Measurements from ENCODE around the gene DNM3. TPM values are rescaled to one million over a fixed set of nuclear protein-coding genes. Genes with fewer than 3 reads are reported as not detected.

Gene DNM3
- total RNA-seq, 6 experiments from 2014 or later = 0.25 to 0.73 (median 0.39) TPM

GRCh38 chr1:172383536-172383935, 542.2 kb downstream of the DNM3 start:
- H3K4me1 Mint-ChIP-seq (ENCODE audit: low read depth) = peaks cover 47% of the 10 kb centered on the region

GRCh38 chr1:172384656-172385055, 543.4 kb downstream of the DNM3 start:
- Mint-ChIP-seq H3K27ac (no peak overlapping the region), H3K4me1 (ENCODE audit: low read depth) (peaks cover 47% of the 10 kb centered on the region), H3K9me3 (no peaks in the 10 kb centered on the region), H3K36me3 (ENCODE audit: low read depth) (no peaks in the 10 kb centered on the region), H3K27me3 (ENCODE audit: insufficient read depth) (no peaks in the 10 kb centered on the region; the same call in 1 of the 2 replicates), H3K4me3 (no peak overlapping the region)
- TF ChIP-seq CTCF (IDR thresholded peaks at IDR 0.05) = no peak
- no peak for DNase-seq

More at GRCh38 chr1:172383536-172383935, 542.2 kb downstream of the DNM3 start:
- Mint-ChIP-seq H3K27me3 (ENCODE audit: insufficient read depth) (no peaks in the 10 kb centered on the region; the same call in none of the 2 replicates), H3K9me3 (no peaks in the 10 kb centered on the region), H3K4me3 (peak overlapping the region; percentile 74), H3K27ac (peak overlapping the region; percentile 76), H3K36me3 (ENCODE audit: low read depth) (no peaks in the 10 kb centered on the region)
- TF ChIP-seq CTCF (IDR thresholded peaks at IDR 0.05) = no peak
- DNase-seq = peak; percentile 66

GRCh38 chr1:172386046-172386445, 544.7 kb downstream of the DNM3 start:
- Mint-ChIP-seq H3K4me3 (no peak overlapping the region), H3K9me3 (no peaks in the 10 kb centered on the region), H3K4me1 (ENCODE audit: low read depth) (peaks cover 49% of the 10 kb centered on the region), H3K27me3 (ENCODE audit: insufficient read depth) (no peaks in the 10 kb centered on the region; the same call in 1 of the 2 replicates), H3K27ac (no peak overlapping the region), H3K36me3 (ENCODE audit: low read depth) (no peaks in the 10 kb centered on the region)
- no peak for TF ChIP-seq CTCF (IDR thresholded peaks at IDR 0.05)
- DNase-seq = no peak

GRCh38 chr1:172388490-172388889, 547.2 kb downstream of the DNM3 start:
- H3K36me3 Mint-ChIP-seq (ENCODE audit: low read depth) = no peaks in the 10 kb centered on the region
- DNase-seq = no peak
- H3K27me3 Mint-ChIP-seq (ENCODE audit: insufficient read depth) = no peaks in the 10 kb centered on the region
- no peak for TF ChIP-seq CTCF (IDR thresholded peaks at IDR 0.05)
- H3K9me3 Mint-ChIP-seq = no peaks in the 10 kb centered on the region
- H3K4me1 Mint-ChIP-seq (ENCODE audit: low read depth) = peaks cover 37% of the 10 kb centered on the region
- H3K27ac Mint-ChIP-seq = no peak overlapping the region
- H3K4me3 Mint-ChIP-seq = no peak overlapping the region

GRCh38 chr1:172390301-172390682, 549.0 kb downstream of the DNM3 start:
- peak overlapping the region; percentile 76; the same call in 1 of the 2 replicates for H3K27ac Mint-ChIP-seq
- H3K4me1 Mint-ChIP-seq (ENCODE audit: low read depth) = peaks cover 38% of the 10 kb centered on the region
- TF ChIP-seq CTCF (IDR thresholded peaks at IDR 0.05) = no peak
- no peaks in the 10 kb centered on the region for H3K9me3 Mint-ChIP-seq
- DNase-seq = no peak
- H3K36me3 Mint-ChIP-seq (ENCODE audit: low read depth) = no peaks in the 10 kb centered on the region
- H3K27me3 Mint-ChIP-seq (ENCODE audit: insufficient read depth) = no peaks in the 10 kb centered on the region
- H3K4me3 Mint-ChIP-seq = peak overlapping the region; percentile 81

All from HFFc6 (cell line).